Measurements from ENCODE around the gene DDA1.
A peak's percentile ranks its signal among the peaks of the same experiment; 100 is the strongest.

Gene DDA1

DNA sequence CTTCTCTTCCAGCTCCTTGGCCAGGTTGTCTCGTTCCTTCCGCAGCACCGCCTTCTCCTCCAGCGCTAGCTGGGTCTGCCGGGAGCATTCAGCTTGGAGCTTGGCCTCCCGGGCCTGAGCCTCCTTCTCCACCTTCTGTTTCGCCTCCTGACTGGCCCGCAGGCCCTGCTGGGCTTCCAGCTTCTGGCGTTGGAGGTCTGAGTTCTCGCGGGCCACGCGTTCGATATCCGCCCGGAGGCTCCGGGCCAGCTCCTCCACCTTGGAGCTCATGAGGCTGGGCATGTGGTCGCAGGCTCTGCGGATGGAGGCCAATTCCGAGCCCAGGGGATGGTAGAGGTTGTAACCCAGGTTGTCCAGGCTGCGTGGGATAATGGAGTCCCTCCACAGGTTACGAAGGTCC lies 56.0 kb downstream of the DDA1 start:
- peaks cover 10 to 11% of the 10 kb centered on the region in 2 experiments for H3K4me1 ChIP-seq (ENCODE audit: control insufficient read depth in 1 of 2, insufficient read depth in 1 of 2, low read depth in 1 of 2, low read length in 1 of 2)
- H3K9me3 ChIP-seq, result no peaks in the 10 kb centered on the region
- no peak overlapping the region for H3K4me3 ChIP-seq (ENCODE audit: low read depth in 1 of 2, low read length in 1 of 2)
- TF ChIP-seq, protein P1, sequence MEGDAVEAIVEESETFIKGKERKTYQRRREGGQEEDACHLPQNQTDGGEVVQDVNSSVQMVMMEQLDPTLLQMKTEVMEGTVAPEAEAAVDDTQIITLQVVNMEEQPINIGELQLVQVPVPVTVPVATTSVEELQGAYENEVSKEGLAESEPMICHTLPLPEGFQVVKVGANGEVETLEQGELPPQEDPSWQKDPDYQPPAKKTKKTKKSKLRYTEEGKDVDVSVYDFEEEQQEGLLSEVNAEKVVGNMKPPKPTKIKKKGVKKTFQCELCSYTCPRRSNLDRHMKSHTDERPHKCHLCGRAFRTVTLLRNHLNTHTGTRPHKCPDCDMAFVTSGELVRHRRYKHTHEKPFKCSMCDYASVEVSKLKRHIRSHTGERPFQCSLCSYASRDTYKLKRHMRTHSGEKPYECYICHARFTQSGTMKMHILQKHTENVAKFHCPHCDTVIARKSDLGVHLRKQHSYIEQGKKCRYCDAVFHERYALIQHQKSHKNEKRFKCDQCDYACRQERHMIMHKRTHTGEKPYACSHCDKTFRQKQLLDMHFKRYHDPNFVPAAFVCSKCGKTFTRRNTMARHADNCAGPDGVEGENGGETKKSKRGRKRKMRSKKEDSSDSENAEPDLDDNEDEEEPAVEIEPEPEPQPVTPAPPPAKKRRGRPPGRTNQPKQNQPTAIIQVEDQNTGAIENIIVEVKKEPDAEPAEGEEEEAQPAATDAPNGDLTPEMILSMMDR (IDR thresholded peaks at IDR 0.05), result no peak
- no peak overlapping the region for H3K27ac ChIP-seq
- H3K27me3 ChIP-seq, result peaks cover 12% of the 10 kb centered on the region
- no peaks in the 10 kb centered on the region for H3K36me3 ChIP-seq

DNA sequence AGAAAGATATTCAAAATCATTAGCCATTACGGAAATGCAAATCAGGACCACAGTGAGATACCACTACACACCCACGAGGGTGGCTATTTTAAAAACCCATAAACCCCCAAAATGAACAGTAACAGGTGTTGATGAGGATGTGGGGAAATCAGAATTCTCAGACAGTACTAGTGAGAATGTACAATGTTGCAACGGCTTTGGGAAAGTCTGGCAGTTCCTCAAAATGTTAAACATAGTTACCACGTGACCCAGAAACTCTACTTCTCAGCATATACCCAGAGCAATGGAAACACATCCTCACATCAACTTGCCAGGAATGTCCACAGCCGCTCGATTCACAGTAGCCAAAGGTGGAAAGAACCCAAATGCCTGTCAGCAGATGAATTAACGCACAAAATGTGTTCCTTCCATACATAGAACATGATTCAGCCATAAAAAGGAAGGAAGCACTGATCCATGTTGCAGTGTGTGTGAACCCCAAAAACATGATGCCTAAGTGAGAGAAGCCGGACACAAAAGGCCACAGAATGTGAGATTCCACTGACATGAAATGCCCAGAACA lies 60.7 kb downstream of the DDA1 start:
- Histone ChIP-seq H3K9me3 (no peaks in the 10 kb centered on the region), H3K4me3 (ENCODE audit: low read depth in 1 of 2, low read length in 1 of 2) (peak overlapping the region in 1 of 2 experiments; percentile 19), H3K4me1 (ENCODE audit: control insufficient read depth in 1 of 2, insufficient read depth in 1 of 2, low read depth in 1 of 2, low read length in 1 of 2) (peaks cover 13% of the 10 kb centered on the region in 2 experiments), H3K27me3 (no peaks in the 10 kb centered on the region), H3K27ac (peak overlapping the region; percentile 70), H3K36me3 (no peaks in the 10 kb centered on the region)
- TF ChIP-seq, protein P1 (IDR thresholded peaks at IDR 0.05), result no peak
